Measurements from ENCODE around the gene ZNF800.

The ZNF800 gene

GRCh38 chr7:127353897-127354296 lies 38.6 kb downstream of the ZNF800 start:
- no peaks in the 10 kb centered on the region for H3K9me3 ChIP-seq (ENCODE audit: severe bottlenecking)
- no peak overlapping the region for H3K4me3 ChIP-seq (ENCODE audit: severe bottlenecking)
- no peaks in the 10 kb centered on the region for H3K4me1 ChIP-seq (ENCODE audit: insufficient read depth, poor library complexity, severe bottlenecking)
- ATAC-seq (ENCODE audit: low read depth), result no peak
- peaks cover 32% of the 10 kb centered on the region for H3K36me3 ChIP-seq (ENCODE audit: low read depth)
- no peak overlapping the region for H3K27ac ChIP-seq (ENCODE audit: poor library complexity, severe bottlenecking)
- TF ChIP-seq CTCF (IDR thresholded peaks at IDR 0.05; ENCODE audit: poor library complexity, severe bottlenecking), result no peak
- no peak for DNase-seq (ENCODE audit: low spot score)
- no peaks in the 10 kb centered on the region for H3K27me3 ChIP-seq (ENCODE audit: insufficient read depth, poor library complexity, severe bottlenecking)

- Histone ChIP-seq H3K4me1 (ENCODE audit: insufficient read depth, poor library complexity, severe bottlenecking) (no peaks in the 10 kb centered on the region), H3K36me3 (ENCODE audit: low read depth) (peaks cover 24% of the 10 kb centered on the region), H3K9me3 (ENCODE audit: severe bottlenecking) (no peaks in the 10 kb centered on the region), H3K27me3 (ENCODE audit: insufficient read depth, poor library complexity, severe bottlenecking) (no peaks in the 10 kb centered on the region), H3K4me3 (ENCODE audit: severe bottlenecking) (no peak overlapping the region), H3K27ac (ENCODE audit: poor library complexity, severe bottlenecking) (no peak overlapping the region)
- DNase-seq (ENCODE audit: low spot score) (no peak), ATAC-seq (ENCODE audit: low read depth) (no peak)
- TF ChIP-seq CTCF (IDR thresholded peaks at IDR 0.05; ENCODE audit: poor library complexity, severe bottlenecking), result no peak
These were observed 41.9 kb downstream of the ZNF800 start for GRCh38 chr7:127350586-127350985.

- Histone ChIP-seq H3K4me3 (ENCODE audit: severe bottlenecking) (no peak overlapping the region), H3K27me3 (ENCODE audit: insufficient read depth, poor library complexity, severe bottlenecking) (no peaks in the 10 kb centered on the region), H3K27ac (ENCODE audit: poor library complexity, severe bottlenecking) (no peak overlapping the region), H3K36me3 (ENCODE audit: low read depth) (peaks cover 18% of the 10 kb centered on the region), H3K9me3 (ENCODE audit: severe bottlenecking) (no peaks in the 10 kb centered on the region), H3K4me1 (ENCODE audit: insufficient read depth, poor library complexity, severe bottlenecking) (no peaks in the 10 kb centered on the region)
- no peak for DNase-seq (ENCODE audit: low spot score)
- ATAC-seq (ENCODE audit: low read depth), result no peak
- TF ChIP-seq CTCF (IDR thresholded peaks at IDR 0.05; ENCODE audit: poor library complexity, severe bottlenecking), result no peak
These were observed 42.6 kb downstream of the ZNF800 start for GRCh38 chr7:127349881-127350280.

GRCh38 chr7:127348247-127348631 lies 44.3 kb downstream of the ZNF800 start:
- no peak for TF ChIP-seq CTCF (IDR thresholded peaks at IDR 0.05; ENCODE audit: poor library complexity, severe bottlenecking)
- H3K9me3 ChIP-seq (ENCODE audit: severe bottlenecking), result no peaks in the 10 kb centered on the region
- ATAC-seq (ENCODE audit: low read depth), result no peak
- H3K27ac ChIP-seq (ENCODE audit: poor library complexity, severe bottlenecking), result no peak overlapping the region
- H3K27me3 ChIP-seq (ENCODE audit: insufficient read depth, poor library complexity, severe bottlenecking), result no peaks in the 10 kb centered on the region
- no peak overlapping the region for H3K4me3 ChIP-seq (ENCODE audit: severe bottlenecking)
- peaks cover 10% of the 10 kb centered on the region for H3K36me3 ChIP-seq (ENCODE audit: low read depth)
- DNase-seq (ENCODE audit: low spot score), result no peak
- no peaks in the 10 kb centered on the region for H3K4me1 ChIP-seq (ENCODE audit: insufficient read depth, poor library complexity, severe bottlenecking)

GRCh38 chr7:127347567-127348246 lies 44.8 kb downstream of the ZNF800 start:
- peak overlapping the region; percentile 17 for H3K4me3 ChIP-seq (ENCODE audit: severe bottlenecking)
- no peak overlapping the region for H3K27ac ChIP-seq (ENCODE audit: poor library complexity, severe bottlenecking)
- ATAC-seq (ENCODE audit: low read depth) (peak; percentile 74), DNase-seq (ENCODE audit: low spot score) (no peak)
- peaks cover 5% of the 10 kb centered on the region for H3K36me3 ChIP-seq (ENCODE audit: low read depth)
- H3K4me1 ChIP-seq (ENCODE audit: insufficient read depth, poor library complexity, severe bottlenecking), result no peaks in the 10 kb centered on the region
- H3K27me3 ChIP-seq (ENCODE audit: insufficient read depth, poor library complexity, severe bottlenecking), result no peaks in the 10 kb centered on the region
- no peaks in the 10 kb centered on the region for H3K9me3 ChIP-seq (ENCODE audit: severe bottlenecking)
- peak; percentile 66 for TF ChIP-seq CTCF (IDR thresholded peaks at IDR 0.05; ENCODE audit: poor library complexity, severe bottlenecking)
